Measurements from ENCODE around the gene EPHA7.

DNA sequence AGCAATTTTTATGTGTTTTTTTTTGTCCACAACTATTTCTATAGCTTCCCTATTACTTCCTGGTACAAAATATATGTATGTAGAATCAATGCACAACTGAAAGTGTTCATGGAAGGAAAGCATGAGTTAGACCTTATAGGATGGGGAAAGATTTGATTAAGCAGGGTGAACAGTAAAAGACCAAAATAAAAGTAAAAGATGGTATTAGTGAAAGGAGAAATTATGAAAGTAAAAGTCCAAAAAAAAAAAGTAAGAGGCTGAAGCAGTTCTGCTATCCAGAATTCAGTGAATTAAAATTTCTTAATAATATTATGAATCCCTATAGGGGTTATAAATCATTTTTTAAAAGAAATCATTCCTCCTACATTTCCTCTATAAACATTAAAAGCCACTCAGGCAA lies 114.3 kb downstream of the EPHA7 start:
- TF ChIP-seq, protein P1, sequence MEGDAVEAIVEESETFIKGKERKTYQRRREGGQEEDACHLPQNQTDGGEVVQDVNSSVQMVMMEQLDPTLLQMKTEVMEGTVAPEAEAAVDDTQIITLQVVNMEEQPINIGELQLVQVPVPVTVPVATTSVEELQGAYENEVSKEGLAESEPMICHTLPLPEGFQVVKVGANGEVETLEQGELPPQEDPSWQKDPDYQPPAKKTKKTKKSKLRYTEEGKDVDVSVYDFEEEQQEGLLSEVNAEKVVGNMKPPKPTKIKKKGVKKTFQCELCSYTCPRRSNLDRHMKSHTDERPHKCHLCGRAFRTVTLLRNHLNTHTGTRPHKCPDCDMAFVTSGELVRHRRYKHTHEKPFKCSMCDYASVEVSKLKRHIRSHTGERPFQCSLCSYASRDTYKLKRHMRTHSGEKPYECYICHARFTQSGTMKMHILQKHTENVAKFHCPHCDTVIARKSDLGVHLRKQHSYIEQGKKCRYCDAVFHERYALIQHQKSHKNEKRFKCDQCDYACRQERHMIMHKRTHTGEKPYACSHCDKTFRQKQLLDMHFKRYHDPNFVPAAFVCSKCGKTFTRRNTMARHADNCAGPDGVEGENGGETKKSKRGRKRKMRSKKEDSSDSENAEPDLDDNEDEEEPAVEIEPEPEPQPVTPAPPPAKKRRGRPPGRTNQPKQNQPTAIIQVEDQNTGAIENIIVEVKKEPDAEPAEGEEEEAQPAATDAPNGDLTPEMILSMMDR (IDR thresholded peaks at IDR 0.05) = no peak
- no peak for TF ChIP-seq POLR2A (IDR thresholded peaks at IDR 0.05)
